Measurements from ENCODE around the gene CYP2W1.
A peak's percentile ranks its signal among the peaks of the same experiment; 100 is the strongest.

DNA sequence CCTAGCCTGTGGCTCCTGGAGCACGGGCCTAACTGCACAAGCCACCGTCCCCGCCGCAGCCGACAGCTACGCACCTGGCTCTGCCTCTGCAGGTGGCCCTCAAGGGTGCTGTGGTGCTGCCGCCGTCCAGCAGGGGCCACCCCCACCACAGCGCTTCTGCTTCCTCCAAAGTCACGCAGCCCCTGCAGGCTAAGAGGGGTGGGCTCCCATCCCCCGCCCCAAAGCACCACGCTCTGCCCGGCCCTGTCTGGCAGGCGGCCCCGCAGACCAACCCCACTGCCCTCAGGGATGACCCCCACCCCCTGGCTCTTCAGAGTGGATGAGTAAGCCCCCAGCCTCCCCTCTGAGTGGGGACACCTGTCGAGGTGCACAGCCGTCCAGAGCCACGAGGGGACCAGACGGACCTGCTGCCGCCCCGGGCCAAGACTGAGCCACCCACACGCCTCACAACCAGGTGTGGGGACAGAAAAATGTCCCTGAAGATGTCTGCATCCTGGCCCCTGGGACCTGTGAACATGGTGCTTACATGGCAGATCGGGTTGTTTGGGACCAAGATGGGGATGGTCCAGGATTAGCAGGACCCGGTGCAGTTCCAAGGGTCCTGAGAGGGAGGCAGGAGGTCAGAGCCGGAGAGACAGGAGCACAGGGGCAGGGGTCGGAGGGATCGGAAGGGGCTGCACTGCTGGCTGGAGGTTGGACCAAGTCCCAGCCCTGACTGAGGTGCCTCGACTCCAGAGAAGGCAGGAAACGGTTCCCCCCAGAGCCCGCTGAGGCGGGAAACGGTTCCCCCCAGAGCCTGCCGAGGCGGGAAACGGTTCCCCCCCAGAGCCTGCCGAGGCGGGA is 19.5 kb upstream of the CYP2W1 start:
- TF ChIP-seq, protein P1, sequence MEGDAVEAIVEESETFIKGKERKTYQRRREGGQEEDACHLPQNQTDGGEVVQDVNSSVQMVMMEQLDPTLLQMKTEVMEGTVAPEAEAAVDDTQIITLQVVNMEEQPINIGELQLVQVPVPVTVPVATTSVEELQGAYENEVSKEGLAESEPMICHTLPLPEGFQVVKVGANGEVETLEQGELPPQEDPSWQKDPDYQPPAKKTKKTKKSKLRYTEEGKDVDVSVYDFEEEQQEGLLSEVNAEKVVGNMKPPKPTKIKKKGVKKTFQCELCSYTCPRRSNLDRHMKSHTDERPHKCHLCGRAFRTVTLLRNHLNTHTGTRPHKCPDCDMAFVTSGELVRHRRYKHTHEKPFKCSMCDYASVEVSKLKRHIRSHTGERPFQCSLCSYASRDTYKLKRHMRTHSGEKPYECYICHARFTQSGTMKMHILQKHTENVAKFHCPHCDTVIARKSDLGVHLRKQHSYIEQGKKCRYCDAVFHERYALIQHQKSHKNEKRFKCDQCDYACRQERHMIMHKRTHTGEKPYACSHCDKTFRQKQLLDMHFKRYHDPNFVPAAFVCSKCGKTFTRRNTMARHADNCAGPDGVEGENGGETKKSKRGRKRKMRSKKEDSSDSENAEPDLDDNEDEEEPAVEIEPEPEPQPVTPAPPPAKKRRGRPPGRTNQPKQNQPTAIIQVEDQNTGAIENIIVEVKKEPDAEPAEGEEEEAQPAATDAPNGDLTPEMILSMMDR (IDR thresholded peaks at IDR 0.05 in 8 of 11, conservative IDR thresholded peaks at IDR 0.05 in 3 of 11), result peak in 3 of 11 experiments; percentile 6 to 26 (median 24)
- TF ChIP-seq POLR2A (IDR thresholded peaks at IDR 0.05), result no peak
- TF ChIP-seq POLR2AphosphoS5 (IDR thresholded peaks at IDR 0.05), result peak; percentile 38 to 69 (median 56)
